ENCODE results near the gene MB.

The MB gene

GRCh38 chr22:35569916-35570315 is 47.2 kb downstream of the MB start:
- DNase-seq, result no peak

DNA sequence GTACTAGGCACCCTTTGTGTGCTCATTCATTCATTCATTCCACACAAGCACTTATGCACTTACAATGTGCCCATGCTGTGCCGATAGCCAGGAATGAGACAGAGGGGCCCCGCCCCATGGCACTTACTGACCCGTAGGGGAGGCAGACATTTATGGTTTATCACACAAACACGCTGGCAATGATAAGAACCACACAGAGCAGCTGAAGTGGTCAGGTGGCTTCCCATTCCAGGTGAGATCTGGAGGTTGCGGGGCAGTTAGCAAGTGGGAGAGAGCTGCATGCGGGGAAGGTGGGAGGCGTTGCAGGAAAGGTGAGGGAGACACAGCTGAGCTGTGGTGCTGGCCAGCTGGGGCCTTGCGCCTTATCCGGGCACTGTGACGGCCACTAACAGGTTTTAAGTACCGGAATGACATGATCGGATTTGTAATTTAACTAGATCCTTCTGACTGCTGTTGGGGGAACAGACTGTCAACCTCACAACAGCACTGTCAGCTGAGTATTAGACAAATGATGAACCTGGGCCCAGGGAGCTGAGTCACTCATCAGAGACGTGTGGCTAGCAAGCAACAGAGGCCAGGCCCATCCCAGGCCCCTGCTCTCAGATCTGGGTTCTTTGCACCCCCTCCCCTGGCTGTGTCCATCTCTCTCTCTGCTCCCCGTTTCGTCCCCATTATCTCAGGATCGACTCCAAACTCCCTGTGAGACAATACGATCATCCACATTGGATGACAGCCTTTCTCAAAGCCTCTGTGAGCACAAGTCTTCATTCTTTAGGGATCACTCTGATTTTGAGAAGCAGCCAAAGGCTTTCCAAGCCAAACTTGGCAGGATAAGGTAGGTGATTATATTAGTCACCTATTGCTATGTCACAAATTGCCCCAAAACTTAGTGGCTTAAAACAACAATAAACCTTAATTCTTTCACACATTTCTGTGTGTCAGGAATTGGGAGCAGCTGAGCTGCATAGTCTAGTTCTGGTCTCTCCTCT is 48.1 kb downstream of the MB start:
- no peak for DNase-seq

- DNase-seq, result no peak
These were observed 49.6 kb downstream of the MB start for GRCh38 chr22:35567351-35568141.

GRCh38 chr22:35564975-35565867 is 51.9 kb downstream of the MB start:
- no peak for DNase-seq

GRCh38 chr22:35563211-35563610 is 53.9 kb downstream of the MB start:
- no peak for DNase-seq

DNA sequence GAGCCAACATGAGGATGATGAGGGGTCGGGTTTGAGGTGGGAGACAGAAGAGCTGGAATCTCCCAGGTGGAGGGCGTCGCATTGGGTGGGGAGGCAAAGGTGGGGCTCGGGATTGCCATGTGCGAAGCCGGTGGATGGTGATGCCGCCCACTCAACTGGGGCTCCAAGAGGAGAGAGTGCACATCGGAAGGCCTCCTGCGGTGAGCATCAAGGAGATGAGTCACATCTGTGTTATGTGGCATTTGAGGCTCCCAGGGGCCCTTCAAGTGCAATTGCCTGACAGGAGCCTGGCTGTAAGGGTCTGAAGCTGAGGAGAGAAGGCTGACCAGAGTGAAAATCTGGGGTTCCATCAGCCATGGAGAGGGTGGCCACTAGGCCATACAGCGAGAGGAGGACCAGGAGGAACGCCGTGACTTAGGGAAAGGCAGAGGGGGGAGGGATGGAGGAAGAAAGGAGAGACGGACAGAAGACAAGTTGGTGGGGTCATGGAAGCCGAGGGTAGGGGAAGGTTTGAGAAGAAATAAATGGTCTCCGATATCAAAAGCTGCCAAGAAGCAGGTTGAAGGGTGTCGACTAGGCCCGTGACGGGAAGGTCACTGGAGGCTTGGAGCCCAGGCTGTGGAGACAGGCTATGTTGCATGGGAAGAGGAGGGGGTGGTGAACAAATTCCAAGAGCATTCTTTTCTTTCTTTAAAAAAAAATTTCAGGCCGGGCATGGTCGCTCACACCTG is 55.2 kb downstream of the MB start:
- no peak for DNase-seq

- no peak for DNase-seq
These were observed 56.3 kb downstream of the MB start for GRCh38 chr22:35560824-35561223.

DNA sequence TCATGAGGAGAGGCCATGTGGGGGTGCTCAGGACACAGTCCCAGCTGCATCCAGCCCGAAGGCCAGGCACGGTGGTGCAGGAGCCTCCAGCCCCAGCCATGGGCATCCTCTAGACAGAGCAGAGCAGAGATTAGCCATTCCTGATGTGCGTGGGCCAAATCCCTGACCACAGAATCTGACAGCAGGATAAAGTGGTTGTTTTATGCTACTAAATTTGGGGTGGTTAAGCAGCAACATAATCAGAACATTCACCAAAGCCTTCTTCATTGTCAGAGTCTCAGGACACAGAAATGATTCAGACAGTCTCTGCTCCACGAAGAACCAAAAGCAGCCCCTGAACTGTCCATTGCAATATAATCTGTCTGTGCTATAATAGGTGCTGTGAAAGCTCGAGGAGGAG is 56.8 kb downstream of the MB start:
- no peak for DNase-seq

GRCh38 chr22:35559354-35560005 is 57.6 kb downstream of the MB start:
- no peak for DNase-seq

GRCh38 chr22:35558719-35559118 is 58.4 kb downstream of the MB start:
- DNase-seq, result no peak

GRCh38 chr22:35558031-35558430 is 59.1 kb downstream of the MB start:
- DNase-seq, result no peak

Measured in activated naive CD4-positive, alpha-beta T cell treated with Interleukin-2 at 50 U/mL for 16 hours (primary cell).